Transverse colon (tissue), 4 donors: ENCODE data around the gene KIF26A.

ENCODE experiments used
- POLR2AphosphoS5 ChIP-seq, 3 donors: sonication (generic); formaldehyde crosslinking; IDR thresholded peaks; one replicate each; pipeline ENCODE4 v1.6.1; 2016; ENCODE audit warnings: antibody characterized with exemption in 3 of 3
- TF ChIP-seq, protein P1 (sequence below), 5 experiments: fragments of 200-600 bp in 3 of 5; fragments of 450-650 bp in 2 of 5; sonication (generic) in 3 of 5; IDR thresholded peaks; 1 replicate in 2 of 5; 2 replicates in 3 of 5; pipeline ENCODE4 v1.5.1; 2016 to 2017; ENCODE audit warnings: antibody characterized with exemption in 5 of 5, inconsistent platforms in 3 of 5, mild to moderate bottlenecking in 2 of 5, moderate library complexity in 1 of 5

DNA sequence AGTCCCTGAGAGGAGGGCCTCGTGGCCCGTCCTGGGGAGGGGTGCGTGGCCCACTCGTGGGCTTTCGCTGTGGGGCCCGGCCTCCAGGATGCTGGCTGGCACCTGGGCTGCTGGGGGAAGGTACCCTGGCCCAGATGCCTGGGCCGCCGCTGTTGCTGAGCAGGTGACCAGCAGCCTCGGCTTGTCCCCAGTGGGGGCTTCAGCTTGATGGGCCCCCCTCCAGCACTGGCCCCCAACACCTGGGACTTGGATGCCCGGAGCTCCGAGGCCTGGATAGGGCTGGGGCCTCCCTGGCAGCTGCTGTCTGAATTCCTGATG, 10.8 kb downstream of the KIF26A start:
- TF ChIP-seq, protein P1, sequence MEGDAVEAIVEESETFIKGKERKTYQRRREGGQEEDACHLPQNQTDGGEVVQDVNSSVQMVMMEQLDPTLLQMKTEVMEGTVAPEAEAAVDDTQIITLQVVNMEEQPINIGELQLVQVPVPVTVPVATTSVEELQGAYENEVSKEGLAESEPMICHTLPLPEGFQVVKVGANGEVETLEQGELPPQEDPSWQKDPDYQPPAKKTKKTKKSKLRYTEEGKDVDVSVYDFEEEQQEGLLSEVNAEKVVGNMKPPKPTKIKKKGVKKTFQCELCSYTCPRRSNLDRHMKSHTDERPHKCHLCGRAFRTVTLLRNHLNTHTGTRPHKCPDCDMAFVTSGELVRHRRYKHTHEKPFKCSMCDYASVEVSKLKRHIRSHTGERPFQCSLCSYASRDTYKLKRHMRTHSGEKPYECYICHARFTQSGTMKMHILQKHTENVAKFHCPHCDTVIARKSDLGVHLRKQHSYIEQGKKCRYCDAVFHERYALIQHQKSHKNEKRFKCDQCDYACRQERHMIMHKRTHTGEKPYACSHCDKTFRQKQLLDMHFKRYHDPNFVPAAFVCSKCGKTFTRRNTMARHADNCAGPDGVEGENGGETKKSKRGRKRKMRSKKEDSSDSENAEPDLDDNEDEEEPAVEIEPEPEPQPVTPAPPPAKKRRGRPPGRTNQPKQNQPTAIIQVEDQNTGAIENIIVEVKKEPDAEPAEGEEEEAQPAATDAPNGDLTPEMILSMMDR (IDR thresholded peaks at IDR 0.05), result no peak
- no peak for TF ChIP-seq POLR2AphosphoS5 (IDR thresholded peaks at IDR 0.05)
